Natural killer cell treated with Interleukin-12 subunit alpha and Interleukin-12 subunit beta and Interleukin-15 and Interleukin-18, amount 100 ng/mL, for 72 hours (primary cell): ENCODE data around the gene NCKAP1. TPM values are rescaled to one million over a fixed set of nuclear protein-coding genes. Genes with fewer than 3 reads are reported as not detected.
"Not testable (repeated sequence)": the region's sequence is repeated elsewhere in the genome, so short reads cannot be mapped to it uniquely, and the experiment has no call there.

Source experiments
- ATAC-seq, 2 donors: fragments of 150-1000 bp; cut with Tn5 transposase in 1 of 2; sonication (Bioruptor Pico), chemical (Tn5 transposase) in 1 of 2; 2 replicates each; pipeline ENCODE4 v1.10.0; 2021
- DNase-seq: peaks from one replicate; pipeline ENCODE4 v3.0.0; 2022; ENCODE audit warnings: low spot score
- H3K27ac Mint-ChIP-seq, 2 donors: 1 replicate in 1 of 2; 2 replicates in 1 of 2; pipeline ENCODE4 v1.8.0; 2022; ENCODE audit warnings: mixed read lengths in 2 of 2, mild to moderate bottlenecking in 1 of 2, moderate library complexity in 1 of 2
- H3K27me3 Mint-ChIP-seq, 2 donors: 1 replicate in 1 of 2; 2 replicates in 1 of 2; pipeline ENCODE4 v1.8.0; 2022; ENCODE audit warnings: mixed read lengths in 2 of 2
- H3K36me3 Mint-ChIP-seq: one replicate; pipeline ENCODE4 v1.8.0; 2022; ENCODE audit warnings: mixed read lengths
- H3K4me1 Mint-ChIP-seq, 2 donors: 1 replicate in 1 of 2; 2 replicates in 1 of 2; pipeline ENCODE4 v1.8.0; 2022; ENCODE audit warnings: low read depth in 2 of 2, mixed read lengths in 2 of 2, mild to moderate bottlenecking in 1 of 2
- H3K4me3 Mint-ChIP-seq: one replicate; pipeline ENCODE4 v1.8.0; 2022; ENCODE audit warnings: mixed read lengths
- H3K9me3 Mint-ChIP-seq: 2 replicates; pipeline ENCODE4 v1.8.0; 2022; ENCODE audit warnings: mixed read lengths
- total RNA-seq, 2 donors: library from RNA; stranded (reverse); gene quantifications; one replicate each; pipeline ENCODE4 v1.2.3, GENCODE V29; 2022

NCKAP1 gene
- total RNA-seq, 2 donors from 2014 or later = 3.1 to 9.2 TPM

DNA sequence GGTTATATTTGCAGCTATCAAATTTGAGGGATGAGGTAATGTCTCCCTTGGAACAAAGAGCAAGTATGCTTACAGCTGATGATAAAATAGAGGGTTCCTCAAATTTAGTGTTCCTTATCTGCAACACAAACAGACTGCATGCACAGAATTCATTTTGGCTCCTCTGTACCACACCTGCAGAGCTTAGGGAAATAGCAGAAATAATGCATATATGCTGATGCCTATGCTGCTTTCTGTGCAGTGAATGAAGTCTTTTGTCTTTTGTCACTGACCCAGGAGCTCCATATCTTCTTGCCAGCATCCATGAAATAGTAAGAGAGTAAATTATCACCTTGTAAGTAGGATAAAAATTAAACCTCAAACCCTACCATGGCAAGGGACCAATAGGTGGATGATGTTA lies 69.8 kb downstream of the NCKAP1 start:
- peaks cover 22% of the 10 kb centered on the region for H3K36me3 Mint-ChIP-seq
- no peak overlapping the region for H3K4me3 Mint-ChIP-seq
- no peaks in the 10 kb centered on the region for H3K9me3 Mint-ChIP-seq
- no peak for DNase-seq
- ATAC-seq = no peak
- H3K4me1 Mint-ChIP-seq = no peaks in the 10 kb centered on the region
- H3K27ac Mint-ChIP-seq = no peak overlapping the region
- H3K27me3 Mint-ChIP-seq = no peaks in the 10 kb centered on the region

DNA sequence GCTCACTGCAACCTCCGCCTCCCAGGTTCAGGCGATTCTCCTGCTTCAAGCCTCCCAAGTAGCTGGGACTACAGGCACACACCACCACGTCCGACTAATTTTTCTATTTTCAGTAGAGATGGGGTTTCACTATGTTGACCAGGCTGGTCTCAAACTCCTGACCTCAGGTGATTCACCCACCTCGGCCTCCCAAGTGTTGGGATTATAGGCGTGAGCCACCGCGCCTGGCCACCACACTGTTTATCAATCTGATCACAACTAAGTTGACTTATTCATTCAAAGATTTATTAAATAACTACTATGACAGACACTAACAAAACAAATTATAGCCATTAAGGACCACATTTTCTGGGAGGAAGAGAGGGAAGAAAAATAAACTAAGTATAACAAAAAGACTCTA lies 71.9 kb downstream of the NCKAP1 start:
- H3K36me3 Mint-ChIP-seq = peaks cover 17% of the 10 kb centered on the region
- H3K9me3 Mint-ChIP-seq, H3K4me3 Mint-ChIP-seq, ATAC-seq, H3K4me1 Mint-ChIP-seq, H3K27me3 Mint-ChIP-seq, DNase-seq, H3K27ac Mint-ChIP-seq: not testable (repeated sequence)

DNA sequence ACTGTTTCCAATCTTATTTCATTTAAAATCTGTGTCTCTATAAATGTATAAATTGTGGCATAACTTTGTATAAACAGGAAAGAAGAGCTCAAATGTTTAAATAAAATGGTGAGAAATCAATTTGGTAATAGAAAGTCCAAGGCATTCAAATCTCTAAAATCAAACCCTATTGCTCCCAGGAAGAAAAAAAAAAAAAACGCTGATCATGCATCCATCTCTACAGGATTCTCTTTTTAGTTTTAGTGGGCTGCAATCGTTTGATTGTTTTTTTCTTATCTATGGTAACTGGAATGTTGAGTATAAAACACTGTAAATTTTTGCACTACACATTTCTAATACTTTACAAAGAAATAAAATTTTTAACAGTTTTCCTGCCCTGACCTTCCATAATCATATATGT lies 75.6 kb downstream of the NCKAP1 start:
- Mint-ChIP-seq H3K9me3 (peaks cover 3% of the 10 kb centered on the region), H3K27ac (no peak overlapping the region), H3K4me3 (no peak overlapping the region), H3K27me3 (no peaks in the 10 kb centered on the region), H3K36me3 (peaks cover 5% of the 10 kb centered on the region), H3K4me1 (no peaks in the 10 kb centered on the region)
- DNase-seq = no peak
- no peak for ATAC-seq

DNA sequence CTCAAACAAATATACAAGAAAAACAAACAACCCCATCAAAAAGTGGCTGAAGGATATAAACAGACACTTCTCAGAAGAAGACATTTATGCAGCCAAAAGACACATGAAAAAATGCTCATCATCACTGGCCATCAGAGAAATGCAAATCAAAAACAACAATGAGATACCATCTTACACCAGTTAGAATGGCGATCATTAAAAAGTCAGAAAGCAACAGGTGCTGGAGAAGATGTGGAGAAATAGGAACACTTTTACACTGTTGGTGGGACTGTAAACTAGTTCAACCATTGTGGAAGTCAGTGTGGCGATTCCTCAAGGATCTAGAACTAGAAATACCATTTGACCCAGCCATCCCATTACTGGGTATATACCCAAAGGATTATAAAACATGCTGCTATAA lies 77.4 kb downstream of the NCKAP1 start:
- H3K27me3 Mint-ChIP-seq, H3K36me3 Mint-ChIP-seq, H3K9me3 Mint-ChIP-seq, ATAC-seq, H3K27ac Mint-ChIP-seq, H3K4me1 Mint-ChIP-seq, DNase-seq, H3K4me3 Mint-ChIP-seq: not testable (repeated sequence)

DNA sequence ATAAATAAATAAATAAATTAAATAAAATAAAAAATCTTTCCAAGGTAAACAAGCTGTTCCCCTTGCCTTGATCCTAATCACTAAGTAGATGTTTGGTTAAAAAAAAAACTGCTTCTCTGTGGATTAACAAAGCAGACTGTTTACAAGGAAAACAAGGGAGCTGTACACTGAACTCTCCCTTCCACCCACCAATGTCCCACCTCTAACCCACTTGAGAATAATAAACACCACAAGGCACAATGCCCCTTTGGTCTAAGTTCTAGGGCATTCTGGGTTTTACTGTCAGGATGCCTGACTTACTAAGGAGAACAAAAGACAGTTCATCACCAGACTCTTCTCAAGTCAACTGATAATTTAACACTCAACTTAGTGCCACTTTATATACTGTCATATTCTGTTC lies 83.5 kb downstream of the NCKAP1 start:
- DNase-seq (no peak), ATAC-seq (no peak)
- Mint-ChIP-seq H3K4me1 (peaks cover 0 to 4% of the 10 kb centered on the region in 2 donors), H3K36me3 (peaks cover 4% of the 10 kb centered on the region), H3K27me3 (no peaks in the 10 kb centered on the region), H3K4me3 (no peak overlapping the region), H3K27ac (no peak overlapping the region), H3K9me3 (no peaks in the 10 kb centered on the region)

DNA sequence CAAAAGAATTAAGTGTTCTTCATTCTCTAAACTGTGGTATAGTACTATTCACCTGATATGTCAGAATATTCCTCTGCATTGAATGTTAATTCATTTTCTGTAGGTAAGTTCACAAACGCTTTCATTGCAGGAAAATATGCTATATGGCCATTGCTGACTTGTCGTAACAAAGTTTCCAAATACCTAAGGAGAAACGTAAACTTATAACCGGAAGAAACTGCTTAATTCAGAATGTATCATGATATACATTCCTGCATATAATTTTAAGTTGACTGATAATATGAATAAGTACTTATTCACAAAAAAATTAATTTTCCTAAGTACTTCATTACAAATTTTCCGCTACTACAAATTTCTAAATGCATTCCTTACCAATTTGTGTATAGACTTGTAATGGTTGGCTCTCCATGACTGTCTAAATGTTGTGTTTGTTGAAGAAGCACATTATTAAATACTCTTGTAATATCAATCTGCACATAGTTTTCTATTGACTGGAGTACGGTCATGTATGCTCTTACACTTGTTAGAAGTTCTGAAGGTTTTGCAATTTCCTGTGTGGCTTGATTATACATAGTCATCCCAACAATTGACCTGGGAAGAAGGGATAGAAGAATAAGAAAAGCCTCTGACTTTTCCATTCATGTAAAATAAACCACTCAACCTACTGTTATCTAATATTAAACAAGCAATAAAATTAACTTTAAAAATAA lies 85.4 kb downstream of the NCKAP1 start:
- Mint-ChIP-seq H3K9me3 (no peaks in the 10 kb centered on the region), H3K27me3 (no peaks in the 10 kb centered on the region), H3K36me3 (no peaks in the 10 kb centered on the region), H3K27ac (peak overlapping the region in 1 of 2 donors; percentile 38), H3K4me3 (no peak overlapping the region), H3K4me1 (peaks cover 0 to 11% of the 10 kb centered on the region in 2 donors)
- no peak for ATAC-seq
- DNase-seq = no peak

DNA sequence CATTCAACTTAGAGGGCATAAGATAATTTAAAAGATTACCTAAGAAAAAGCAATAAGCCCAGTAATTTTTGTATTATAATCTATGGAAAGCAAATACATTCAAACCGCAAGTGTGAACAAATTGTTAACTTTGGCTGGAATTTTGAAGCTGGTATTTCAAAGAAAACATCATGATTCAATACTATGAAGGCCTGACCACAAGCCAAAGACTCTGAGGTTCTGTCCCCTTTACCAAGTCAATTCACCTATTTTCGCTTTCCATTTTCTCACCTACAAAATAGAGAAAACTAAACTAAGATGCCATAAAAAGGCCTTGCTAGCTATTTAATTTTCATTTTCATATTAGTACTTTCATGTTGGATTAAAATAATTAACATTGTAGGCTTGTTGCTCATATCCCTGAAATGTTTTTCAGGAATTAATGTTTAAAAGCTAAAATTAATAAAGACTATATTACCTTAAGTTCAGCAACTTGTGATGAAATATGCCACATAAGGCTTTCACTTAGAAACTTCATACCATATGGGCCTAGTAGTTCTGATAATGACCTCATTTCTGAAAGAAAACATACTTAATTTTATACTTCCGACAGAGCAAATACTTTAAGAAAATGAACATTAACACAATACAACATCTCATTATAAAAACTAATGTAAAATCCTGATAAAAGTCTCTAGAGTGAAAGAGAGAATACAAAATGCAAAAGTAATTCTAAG lies 86.2 kb downstream of the NCKAP1 start:
- H3K36me3 Mint-ChIP-seq = no peaks in the 10 kb centered on the region
- peak in 1 of 2 donors; percentile 76 for ATAC-seq
- H3K27me3 Mint-ChIP-seq = no peaks in the 10 kb centered on the region
- H3K27ac Mint-ChIP-seq = peak overlapping the region in 1 of 2 donors; percentile 38
- peaks cover 0 to 11% of the 10 kb centered on the region in 2 donors for H3K4me1 Mint-ChIP-seq
- no peaks in the 10 kb centered on the region for H3K9me3 Mint-ChIP-seq
- H3K4me3 Mint-ChIP-seq = no peak overlapping the region
- no peak for DNase-seq

DNA sequence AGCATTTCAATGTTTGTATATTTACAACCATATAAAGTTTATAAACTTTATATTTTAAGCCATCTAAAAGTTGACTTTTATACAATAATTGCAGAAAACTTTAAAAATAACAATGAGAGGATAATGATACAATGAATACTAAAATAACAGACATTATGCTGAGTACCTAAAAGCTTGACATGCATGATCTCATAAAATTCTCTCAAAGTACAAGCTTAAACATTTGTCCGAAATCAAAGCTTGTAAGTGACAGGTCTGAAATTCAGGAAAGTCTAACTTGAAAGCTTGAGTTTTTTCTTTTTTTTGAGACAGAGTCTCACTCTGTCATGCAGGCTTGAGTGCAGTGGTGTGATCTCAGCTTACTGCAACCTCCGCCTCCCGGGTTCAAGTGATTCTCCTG lies 87.7 kb downstream of the NCKAP1 start:
- Mint-ChIP-seq H3K9me3 (no peaks in the 10 kb centered on the region), H3K4me1 (peaks cover 0 to 11% of the 10 kb centered on the region in 2 donors), H3K36me3 (peaks cover 5% of the 10 kb centered on the region), H3K27ac (no peak overlapping the region), H3K4me3 (no peak overlapping the region), H3K27me3 (no peaks in the 10 kb centered on the region)
- no peak for DNase-seq
- ATAC-seq = no peak

DNA sequence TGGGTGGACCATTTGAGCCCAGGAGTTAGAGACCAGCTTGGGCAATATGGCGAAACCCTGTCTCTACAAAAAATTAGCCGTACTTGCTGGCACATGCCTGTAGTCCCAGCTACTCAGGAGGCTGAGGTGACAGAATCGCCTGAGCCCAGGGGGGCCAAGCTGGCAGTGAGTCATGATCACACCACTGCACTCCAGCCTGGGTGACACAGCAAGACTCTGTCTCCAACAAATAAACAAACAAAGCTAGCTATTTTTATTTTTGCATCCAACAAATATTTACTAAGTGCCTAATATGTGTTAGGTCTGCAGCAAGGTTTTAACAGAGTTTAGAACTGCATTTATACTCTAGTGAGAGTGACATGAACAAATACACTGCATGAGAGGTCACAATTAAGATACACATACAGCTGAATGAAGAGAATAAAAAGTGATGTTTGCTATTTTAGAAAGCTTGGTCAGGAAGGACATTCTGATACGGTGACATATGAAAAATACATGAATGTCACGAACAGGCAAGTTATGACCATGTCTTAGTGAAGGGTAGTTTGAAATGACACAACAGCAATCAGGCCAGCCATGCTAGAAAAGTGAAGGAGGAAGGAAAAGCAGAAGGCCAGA lies 88.6 kb downstream of the NCKAP1 start:
- Mint-ChIP-seq H3K27me3 (no peaks in the 10 kb centered on the region), H3K36me3 (peaks cover 5% of the 10 kb centered on the region), H3K9me3 (no peaks in the 10 kb centered on the region), H3K27ac (peak overlapping the region in 1 of 2 donors; percentile 40), H3K4me1 (peaks cover 0 to 11% of the 10 kb centered on the region in 2 donors), H3K4me3 (peak overlapping the region; percentile 12)
- no peak for DNase-seq
- ATAC-seq = peak in 1 of 2 donors; percentile 81

DNA sequence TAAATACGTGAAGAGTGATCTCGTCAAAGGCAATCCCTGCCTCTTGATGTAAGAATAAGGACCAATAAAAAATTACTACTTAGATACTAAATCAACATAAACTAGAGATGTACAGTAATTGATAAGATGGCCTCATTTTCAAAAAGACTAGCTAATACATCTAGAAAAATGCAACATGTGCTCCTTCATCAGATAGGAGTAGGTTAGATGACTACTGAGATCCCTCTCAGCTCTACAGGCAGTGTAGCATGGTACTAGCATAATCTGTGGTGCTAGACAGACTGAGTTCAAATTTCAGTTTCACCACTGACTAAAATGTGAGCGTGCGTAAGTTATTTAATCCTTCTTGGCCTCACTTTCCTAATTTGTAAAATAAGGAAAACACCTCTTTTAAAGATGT lies 89.2 kb downstream of the NCKAP1 start:
- DNase-seq (no peak), ATAC-seq (peak in 1 of 2 donors; percentile 63)
- Mint-ChIP-seq H3K9me3 (no peaks in the 10 kb centered on the region), H3K27ac (peak overlapping the region in 1 of 2 donors; percentile 40), H3K36me3 (peaks cover 5% of the 10 kb centered on the region), H3K4me3 (peak overlapping the region; percentile 47), H3K27me3 (no peaks in the 10 kb centered on the region), H3K4me1 (peaks cover 0 to 11% of the 10 kb centered on the region in 2 donors)

DNA sequence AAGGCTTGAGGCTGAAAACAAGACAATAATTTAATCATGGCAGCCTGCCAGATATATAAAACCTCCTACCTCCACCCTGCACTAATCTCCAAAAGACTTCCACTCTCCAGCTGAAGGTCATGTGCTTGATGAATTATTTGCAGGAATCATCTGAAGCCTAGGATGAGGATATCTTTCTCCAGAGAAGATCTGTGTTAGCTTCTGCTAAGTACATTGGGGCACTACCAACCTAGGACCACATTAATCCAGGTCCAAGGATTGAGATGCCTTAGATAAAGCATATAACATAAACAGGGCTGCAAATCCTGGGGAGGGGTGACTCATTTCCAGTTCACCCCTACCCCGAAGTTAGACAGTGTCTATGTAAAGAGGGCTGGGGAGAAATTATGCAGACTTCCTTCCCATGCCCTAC lies 91.3 kb downstream of the NCKAP1 start:
- Mint-ChIP-seq H3K36me3 (peaks cover 5% of the 10 kb centered on the region), H3K4me3 (no peak overlapping the region), H3K27ac (no peak overlapping the region), H3K27me3 (no peaks in the 10 kb centered on the region), H3K9me3 (no peaks in the 10 kb centered on the region), H3K4me1 (peaks cover 0 to 11% of the 10 kb centered on the region in 2 donors)
- no peak for DNase-seq
- ATAC-seq = no peak

DNA sequence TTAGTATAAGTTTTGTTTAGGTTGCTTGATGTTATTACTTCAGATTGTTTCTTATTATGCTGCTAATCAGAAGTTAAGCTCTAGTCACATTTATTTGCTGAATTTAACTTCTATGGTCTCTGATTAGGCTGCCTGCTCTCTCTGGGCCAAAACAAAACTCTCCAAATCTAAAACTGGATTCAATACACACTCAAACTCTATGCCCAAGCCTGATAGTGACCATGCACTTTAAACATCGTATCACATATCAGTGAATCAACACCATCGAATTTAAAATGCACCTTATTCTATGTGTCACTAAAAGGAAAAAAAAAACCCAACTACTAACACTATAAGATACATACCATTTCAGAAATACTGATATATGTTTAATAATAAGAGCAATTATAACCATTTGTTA lies 94.9 kb downstream of the NCKAP1 start:
- Mint-ChIP-seq H3K36me3 (peaks cover 11% of the 10 kb centered on the region), H3K4me3 (no peak overlapping the region), H3K27ac (no peak overlapping the region), H3K4me1 (no peaks in the 10 kb centered on the region), H3K27me3 (no peaks in the 10 kb centered on the region), H3K9me3 (no peaks in the 10 kb centered on the region)
- no peak for DNase-seq
- ATAC-seq = no peak

DNA sequence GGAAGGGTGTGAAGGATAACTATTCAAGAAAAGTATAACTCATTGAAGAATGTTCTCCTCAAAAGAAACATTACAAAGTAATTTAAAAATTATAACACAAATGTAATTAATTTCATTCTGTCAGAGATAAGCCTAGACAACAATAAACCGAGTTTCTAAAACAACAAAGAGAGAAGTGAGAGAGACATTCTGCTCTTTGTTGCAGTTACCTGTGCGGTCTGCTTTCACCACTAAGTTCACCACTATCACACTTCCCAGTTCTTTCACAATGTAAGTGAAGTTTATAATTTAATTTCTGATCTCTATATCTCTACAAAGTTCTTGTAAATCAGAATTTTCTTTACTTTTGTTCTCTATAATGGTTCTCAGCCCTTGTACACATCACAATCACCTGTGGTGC lies 95.5 kb downstream of the NCKAP1 start:
- DNase-seq (no peak), ATAC-seq (no peak)
- Mint-ChIP-seq H3K4me1 (no peaks in the 10 kb centered on the region), H3K36me3 (peaks cover 15% of the 10 kb centered on the region), H3K27ac (no peak overlapping the region), H3K4me3 (no peak overlapping the region), H3K9me3 (no peaks in the 10 kb centered on the region), H3K27me3 (no peaks in the 10 kb centered on the region)

DNA sequence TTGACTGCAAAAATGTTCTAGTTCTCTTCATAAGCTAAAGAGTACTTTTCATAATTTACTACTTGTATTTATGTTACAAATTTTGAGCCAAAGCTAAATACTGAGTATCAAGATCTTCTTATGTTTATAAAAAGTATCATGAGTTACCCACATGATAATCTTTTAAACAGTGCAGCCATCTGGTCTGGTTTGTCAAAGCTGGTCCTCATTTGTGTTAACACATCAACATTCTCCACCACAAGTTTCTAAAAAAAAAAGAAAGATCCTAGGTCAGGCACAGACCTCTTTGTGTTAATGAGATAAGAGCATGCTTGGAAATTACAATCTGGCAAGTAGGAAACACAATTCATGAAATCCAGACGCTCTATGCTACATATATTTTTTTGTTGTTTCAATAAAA lies 96.3 kb downstream of the NCKAP1 start:
- Mint-ChIP-seq H3K27ac (no peak overlapping the region), H3K4me1 (no peaks in the 10 kb centered on the region), H3K4me3 (no peak overlapping the region), H3K9me3 (no peaks in the 10 kb centered on the region), H3K27me3 (no peaks in the 10 kb centered on the region), H3K36me3 (peaks cover 15% of the 10 kb centered on the region)
- ATAC-seq (no peak), DNase-seq (no peak)
